EL (cell line): ENCODE measurements around the gene FCHSD1.
"Not testable (repeated sequence)": the region's sequence is repeated elsewhere in the genome, so short reads cannot be mapped to it uniquely, and the experiment has no call there.

Experiments
- DNase-seq: peaks from one replicate; pipeline ENCODE4 v3.0.0-alpha.2; 2016

Gene FCHSD1

DNA sequence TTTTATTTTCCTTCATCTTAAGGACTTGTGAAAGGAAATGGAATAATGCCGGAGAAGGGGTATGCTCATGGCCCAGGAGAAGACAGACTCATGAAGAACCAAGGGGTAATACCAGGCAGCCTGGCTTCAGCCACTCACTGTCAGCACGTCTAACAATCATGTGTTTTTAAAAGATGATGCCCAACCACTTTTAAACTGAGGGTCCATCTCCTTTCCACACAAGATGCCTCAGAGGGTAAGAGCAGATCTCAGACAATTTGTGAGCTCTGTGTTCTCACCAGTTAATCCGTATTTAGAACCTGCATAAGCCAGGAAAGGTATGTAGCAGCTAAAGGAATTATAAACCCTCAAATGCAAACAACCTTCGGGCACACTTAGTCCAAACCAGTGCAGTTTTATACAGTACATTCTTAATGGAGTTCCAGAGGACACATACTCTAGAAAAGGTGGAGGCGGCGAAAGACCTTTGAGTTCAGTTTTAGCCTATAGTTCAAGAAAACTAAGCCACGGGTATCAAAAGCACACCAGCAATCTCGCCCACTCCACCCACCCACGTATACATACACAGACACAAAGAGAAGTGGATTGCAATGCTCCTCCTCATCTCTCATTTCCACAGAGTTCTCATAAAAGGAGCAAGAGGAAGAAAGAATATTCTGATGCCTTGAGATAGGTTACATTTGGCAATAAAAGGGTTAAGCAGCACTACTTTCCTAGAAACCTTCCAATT lies 35.1 kb downstream of the FCHSD1 start:
- DNase-seq, result no peak

DNA sequence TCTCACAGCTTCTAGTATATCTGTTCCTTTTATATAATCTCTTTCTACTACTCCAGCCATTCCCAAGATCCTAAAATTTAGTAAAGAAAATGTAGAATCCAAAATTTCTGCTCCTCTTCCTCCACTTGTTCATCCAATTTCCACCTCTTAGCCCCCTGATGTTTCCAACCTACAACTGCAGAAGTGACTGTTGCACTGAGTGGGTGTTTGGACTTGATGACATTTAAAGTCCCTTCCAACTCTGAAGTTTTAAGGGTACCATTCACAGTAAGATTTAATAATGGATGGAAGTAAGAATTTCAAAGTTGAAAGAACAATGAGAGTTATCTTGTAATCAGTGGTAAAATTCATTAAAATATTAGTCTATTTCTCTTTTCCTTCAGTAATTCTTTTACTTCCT lies 37.9 kb downstream of the FCHSD1 start:
- DNase-seq, result no peak

GRCh38 chr5:141611289-141611688 lies 39.9 kb downstream of the FCHSD1 start:
- no peak for DNase-seq

- not testable (repeated sequence) for DNase-seq
Observed at GRCh38 chr5:141609921-141610320, 41.3 kb downstream of the FCHSD1 start.

- no peak for DNase-seq
Observed at GRCh38 chr5:141609044-141609443, 42.2 kb downstream of the FCHSD1 start.

DNA sequence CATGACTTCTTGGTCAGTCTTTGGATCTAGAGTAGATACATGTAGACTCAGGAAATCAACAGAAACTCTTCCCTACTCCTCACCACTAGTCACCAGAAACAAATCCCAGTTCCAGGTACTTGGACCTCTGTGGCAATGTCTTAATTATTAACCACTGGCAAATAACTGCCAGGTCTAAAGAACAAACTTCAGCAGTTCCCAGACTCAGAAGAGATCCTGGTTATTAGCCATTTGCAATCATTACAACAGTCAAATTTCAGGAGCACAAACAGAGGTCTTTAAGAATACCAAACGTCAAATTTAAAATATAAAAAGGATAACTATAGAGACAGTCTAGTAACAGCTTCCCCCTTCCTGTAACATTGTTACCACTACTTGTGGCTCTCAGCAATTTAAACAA lies 42.7 kb downstream of the FCHSD1 start:
- DNase-seq, result no peak

GRCh38 chr5:141608046-141608445 lies 43.2 kb downstream of the FCHSD1 start:
- no peak for DNase-seq

GRCh38 chr5:141605523-141606277 lies 45.5 kb downstream of the FCHSD1 start:
- DNase-seq, result peak; percentile 43

DNA sequence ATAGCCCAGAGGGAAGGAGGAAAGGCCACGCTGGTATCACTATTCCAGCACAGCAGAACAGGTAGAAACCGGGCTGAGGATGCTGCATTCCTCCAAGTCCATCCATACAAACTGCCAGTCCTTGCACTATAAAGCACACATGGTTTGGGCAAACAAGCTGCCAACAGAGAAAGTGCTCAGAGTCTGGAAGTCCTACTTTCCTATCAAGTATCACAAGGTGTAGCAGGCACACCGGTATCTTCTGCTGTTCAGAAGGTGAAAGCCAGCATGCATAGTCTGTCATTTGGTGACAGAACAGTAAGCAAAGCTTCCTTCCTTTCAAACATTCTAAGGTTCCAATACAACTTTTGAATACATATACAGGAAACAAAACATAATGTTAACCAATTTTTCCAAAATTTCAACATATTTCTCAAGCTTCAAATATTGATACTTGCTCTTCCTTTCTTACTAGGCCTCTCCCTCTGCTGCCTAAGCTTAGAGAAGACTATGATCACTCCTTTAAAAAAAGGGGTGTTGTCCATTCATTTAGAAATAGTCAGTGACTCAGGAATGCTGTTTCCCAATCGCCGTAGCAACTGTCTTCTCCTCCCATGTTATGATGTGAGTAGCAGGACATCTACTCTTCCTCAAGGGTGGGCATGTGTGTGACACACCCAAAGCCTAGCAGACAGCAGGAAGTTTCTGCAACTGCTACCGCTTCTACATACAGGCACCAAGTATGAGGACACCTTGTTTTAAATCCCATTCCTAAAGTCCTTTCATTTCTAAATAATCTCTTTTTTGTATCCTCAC lies 47.1 kb downstream of the FCHSD1 start:
- DNase-seq, result peak; percentile 96

GRCh38 chr5:141602606-141603005 lies 48.6 kb downstream of the FCHSD1 start:
- no peak for DNase-seq

DNA sequence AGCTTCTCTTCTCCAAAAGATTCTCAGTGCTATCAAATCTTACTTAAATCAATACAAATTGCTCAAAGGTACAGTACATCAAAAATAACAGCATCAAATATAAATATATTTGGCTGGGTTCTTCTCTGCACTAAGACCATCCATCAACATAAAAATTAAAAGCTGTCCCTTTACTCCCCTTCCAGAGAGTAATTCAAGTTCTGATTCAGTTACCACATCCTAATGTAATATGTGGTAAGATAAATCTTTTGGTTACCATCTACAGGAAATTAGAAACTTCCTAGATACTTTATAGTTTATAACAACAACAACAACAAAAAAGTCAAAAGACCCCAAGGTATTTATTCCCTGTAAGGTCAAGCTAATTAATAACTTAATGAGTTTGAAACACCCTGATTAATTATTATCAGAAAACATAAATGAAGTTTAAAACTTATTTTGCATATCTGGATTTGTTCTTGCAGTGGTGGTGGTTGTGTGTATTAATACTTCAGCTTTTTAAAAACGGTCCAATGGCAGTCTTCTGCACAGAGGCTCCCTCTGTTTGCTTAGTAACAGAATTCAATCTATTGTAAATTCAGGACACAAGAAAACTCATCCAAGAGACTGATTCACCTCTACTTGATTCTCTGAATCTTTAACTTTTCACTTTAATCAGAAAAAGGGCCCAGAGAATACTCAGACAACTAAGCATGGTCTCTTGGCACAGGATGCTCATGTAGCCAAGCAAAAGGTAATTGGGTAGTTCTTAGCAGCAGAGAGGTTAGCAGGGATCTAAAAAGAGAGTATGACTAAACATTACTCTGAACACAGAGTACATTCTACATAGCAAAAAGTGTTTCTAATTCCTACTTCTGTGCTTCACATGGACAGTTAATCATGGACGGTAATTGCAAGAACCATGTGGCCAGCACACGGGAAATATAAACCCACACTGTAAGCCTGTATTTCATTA lies 52.5 kb downstream of the FCHSD1 start:
- no peak for DNase-seq

GRCh38 chr5:141597814-141598213 lies 53.4 kb downstream of the FCHSD1 start:
- no peak for DNase-seq

- no peak for DNase-seq
Observed at GRCh38 chr5:141597394-141597793, 53.8 kb downstream of the FCHSD1 start.

GRCh38 chr5:141596867-141597266 lies 54.4 kb downstream of the FCHSD1 start:
- no peak for DNase-seq

DNA sequence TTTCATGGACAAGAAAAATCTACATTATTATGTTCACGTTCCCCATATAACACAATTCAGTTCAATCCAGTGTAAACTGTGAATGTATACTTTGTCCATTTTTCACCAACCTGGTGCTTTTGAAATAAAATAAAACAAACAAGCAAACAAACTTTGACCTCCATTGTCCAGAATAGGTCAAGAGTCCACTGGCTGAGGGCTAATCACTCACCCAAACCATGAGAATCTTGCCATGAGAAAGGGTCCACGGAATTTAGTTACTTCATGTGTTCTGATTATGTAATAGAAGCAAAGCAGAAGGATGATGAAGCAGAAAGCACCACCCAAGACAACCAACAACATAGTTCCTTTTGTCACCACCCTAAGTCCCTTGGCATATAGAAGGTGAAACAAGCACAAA lies 61.1 kb downstream of the FCHSD1 start:
- DNase-seq, result no peak
